ENCODE measurements around the gene ASAP2. TPM values are rescaled to one million over a fixed set of nuclear protein-coding genes. Genes with fewer than 3 reads are reported as not detected.

ASAP2 gene
- polyA plus RNA-seq, 2 donors: 4.0 to 5.3 TPM

GRCh38 chr2:9247786-9248185 is 41.2 kb downstream of the ASAP2 start:
- H3K4me1 ChIP-seq (ENCODE audit: control insufficient read depth in 2 of 2, insufficient read depth in 2 of 2, low read length in 1 of 2): peaks cover 8 to 12% of the 10 kb centered on the region in 2 donors

DNA sequence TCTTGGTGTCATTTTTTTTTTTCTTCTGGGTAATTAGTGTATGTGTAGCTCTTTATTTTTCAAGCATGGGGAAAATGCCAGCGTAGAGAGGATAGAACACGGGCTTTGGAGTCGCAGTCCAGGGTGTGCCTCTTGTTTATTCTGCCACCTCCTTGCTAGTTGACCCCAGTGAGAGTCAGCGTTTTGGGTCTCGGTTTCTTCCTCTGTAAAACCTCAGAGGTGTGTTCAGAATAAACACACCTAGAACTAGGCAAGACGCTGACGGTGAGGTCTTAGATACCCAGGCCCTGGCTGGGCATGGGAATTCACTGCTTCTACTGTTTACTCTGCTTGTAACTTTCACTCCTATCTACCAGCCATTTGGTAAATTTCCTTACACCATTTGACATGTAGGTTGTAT is 41.8 kb downstream of the ASAP2 start:
- no peak overlapping the region for H3K27ac ChIP-seq (ENCODE audit: low read depth in 2 of 2, low read length in 1 of 2)
- no peak overlapping the region for H3K4me3 ChIP-seq (ENCODE audit: low read depth in 1 of 2, low read length in 2 of 2)
- peaks cover 8 to 12% of the 10 kb centered on the region in 2 donors for H3K4me1 ChIP-seq (ENCODE audit: control insufficient read depth in 2 of 2, insufficient read depth in 2 of 2, low read length in 1 of 2)
- H3K27me3 ChIP-seq (ENCODE audit: control insufficient read depth in 1 of 2, insufficient read depth in 2 of 2, low read length in 2 of 2): no peaks in the 10 kb centered on the region
- H3K36me3 ChIP-seq (ENCODE audit: control insufficient read depth in 2 of 2, insufficient read depth in 2 of 2, low read length in 1 of 2): no peaks in the 10 kb centered on the region
- WGBS, 2 donors: 86 to 91% methylated on average over 7 of the region's 7 CpGs
- H3K9me3 ChIP-seq (ENCODE audit: control insufficient read depth in 2 of 2, insufficient read depth in 1 of 2, low read depth in 1 of 2, low read length in 1 of 2): no peaks in the 10 kb centered on the region

More at GRCh38 chr2:9247786-9248185, 41.2 kb downstream of the ASAP2 start:
- 55 to 67% methylated on average over 6 of the region's 6 CpGs for WGBS, 2 donors
- no peaks in the 10 kb centered on the region for H3K27me3 ChIP-seq (ENCODE audit: control insufficient read depth in 1 of 2, insufficient read depth in 2 of 2, low read length in 2 of 2)
- no peak overlapping the region for H3K27ac ChIP-seq (ENCODE audit: low read depth in 2 of 2, low read length in 1 of 2)
- no peak overlapping the region for H3K4me3 ChIP-seq (ENCODE audit: low read depth in 1 of 2, low read length in 2 of 2)
- no peaks in the 10 kb centered on the region for H3K36me3 ChIP-seq (ENCODE audit: control insufficient read depth in 2 of 2, insufficient read depth in 2 of 2, low read length in 1 of 2)
- no peaks in the 10 kb centered on the region for H3K9me3 ChIP-seq (ENCODE audit: control insufficient read depth in 2 of 2, insufficient read depth in 1 of 2, low read depth in 1 of 2, low read length in 1 of 2)

DNA sequence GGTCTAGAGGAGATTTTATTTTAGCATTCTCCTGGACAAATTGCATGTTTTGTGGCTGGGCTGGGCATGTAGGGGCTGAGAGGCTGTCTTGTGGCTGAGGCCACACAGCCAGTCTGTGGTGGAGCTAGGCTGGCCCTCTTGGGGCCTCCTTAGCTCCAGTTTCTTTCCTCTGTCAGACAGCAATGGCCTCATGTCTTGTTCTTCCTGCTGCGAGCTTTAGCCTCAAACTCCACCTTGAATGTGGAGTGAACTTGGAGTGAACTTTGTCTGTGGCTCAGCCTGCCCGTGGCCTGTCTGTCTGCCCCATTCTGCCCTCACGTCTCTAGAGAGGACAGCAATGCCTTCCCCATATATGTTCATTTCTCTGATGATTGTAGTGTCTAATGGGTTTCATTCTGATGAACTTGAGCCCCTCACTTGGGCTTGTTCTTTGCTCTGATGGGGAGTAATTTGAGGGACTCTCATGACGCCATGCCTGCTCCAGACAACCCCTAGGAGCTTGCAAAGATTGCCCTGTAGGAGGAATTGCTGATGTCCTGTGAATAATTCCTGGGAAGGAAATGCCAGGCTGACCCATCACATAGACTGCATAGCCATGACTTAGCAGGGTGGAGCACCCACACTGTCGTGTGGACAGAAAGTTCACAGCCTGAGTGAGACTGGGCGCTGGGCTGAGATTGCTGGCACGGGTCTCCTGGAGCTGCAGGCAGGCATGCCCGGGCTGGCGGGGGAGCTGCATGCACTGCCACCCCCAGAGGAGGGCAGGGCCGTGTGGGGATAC is 42.6 kb downstream of the ASAP2 start:
- WGBS, 2 donors: 51 to 53% methylated on average over 10 of the region's 10 CpGs
- H3K4me1 ChIP-seq (ENCODE audit: control insufficient read depth in 2 of 2, insufficient read depth in 2 of 2, low read length in 1 of 2): peaks cover 8 to 12% of the 10 kb centered on the region in 2 donors
- H3K27ac ChIP-seq (ENCODE audit: low read depth in 2 of 2, low read length in 1 of 2): peak overlapping the region; percentile 7 to 79
- no peaks in the 10 kb centered on the region for H3K27me3 ChIP-seq (ENCODE audit: control insufficient read depth in 1 of 2, insufficient read depth in 2 of 2, low read length in 2 of 2)
- no peaks in the 10 kb centered on the region for H3K9me3 ChIP-seq (ENCODE audit: control insufficient read depth in 2 of 2, insufficient read depth in 1 of 2, low read depth in 1 of 2, low read length in 1 of 2)
- H3K36me3 ChIP-seq (ENCODE audit: control insufficient read depth in 2 of 2, insufficient read depth in 2 of 2, low read length in 1 of 2): no peaks in the 10 kb centered on the region
- no peak overlapping the region for H3K4me3 ChIP-seq (ENCODE audit: low read depth in 1 of 2, low read length in 2 of 2)

DNA sequence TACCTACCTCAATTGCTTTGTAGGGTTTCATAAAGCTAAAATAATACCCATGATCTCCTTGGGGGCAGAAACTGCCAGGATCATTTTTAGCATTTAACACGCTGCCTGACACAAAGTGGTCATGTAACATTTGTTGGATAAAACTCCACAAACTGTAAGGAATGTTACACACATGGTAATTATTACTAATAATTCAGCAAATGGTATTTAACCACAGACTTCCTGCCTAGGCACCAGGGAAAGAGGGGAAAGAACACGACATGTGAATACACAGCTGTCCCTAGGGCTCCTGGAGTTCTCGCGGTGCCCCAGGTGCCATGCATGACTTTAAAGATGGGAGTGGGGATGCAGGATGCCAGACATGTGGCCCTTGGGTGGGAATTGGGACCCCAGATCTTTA is 43.5 kb downstream of the ASAP2 start:
- Histone ChIP-seq H3K27me3 (ENCODE audit: control insufficient read depth in 1 of 2, insufficient read depth in 2 of 2, low read length in 2 of 2) (no peaks in the 10 kb centered on the region), H3K4me1 (ENCODE audit: control insufficient read depth in 2 of 2, insufficient read depth in 2 of 2, low read length in 1 of 2) (peaks cover 8 to 12% of the 10 kb centered on the region in 2 donors), H3K4me3 (ENCODE audit: low read depth in 1 of 2, low read length in 2 of 2) (no peak overlapping the region), H3K9me3 (ENCODE audit: control insufficient read depth in 2 of 2, insufficient read depth in 1 of 2, low read depth in 1 of 2, low read length in 1 of 2) (no peaks in the 10 kb centered on the region), H3K36me3 (ENCODE audit: control insufficient read depth in 2 of 2, insufficient read depth in 2 of 2, low read length in 1 of 2) (no peaks in the 10 kb centered on the region), H3K27ac (ENCODE audit: low read depth in 2 of 2, low read length in 1 of 2) (peak overlapping the region in 1 of 2 donors; percentile 17)
- WGBS, 2 donors: 74 to 76% methylated on average over 4 of the region's 4 CpGs

DNA sequence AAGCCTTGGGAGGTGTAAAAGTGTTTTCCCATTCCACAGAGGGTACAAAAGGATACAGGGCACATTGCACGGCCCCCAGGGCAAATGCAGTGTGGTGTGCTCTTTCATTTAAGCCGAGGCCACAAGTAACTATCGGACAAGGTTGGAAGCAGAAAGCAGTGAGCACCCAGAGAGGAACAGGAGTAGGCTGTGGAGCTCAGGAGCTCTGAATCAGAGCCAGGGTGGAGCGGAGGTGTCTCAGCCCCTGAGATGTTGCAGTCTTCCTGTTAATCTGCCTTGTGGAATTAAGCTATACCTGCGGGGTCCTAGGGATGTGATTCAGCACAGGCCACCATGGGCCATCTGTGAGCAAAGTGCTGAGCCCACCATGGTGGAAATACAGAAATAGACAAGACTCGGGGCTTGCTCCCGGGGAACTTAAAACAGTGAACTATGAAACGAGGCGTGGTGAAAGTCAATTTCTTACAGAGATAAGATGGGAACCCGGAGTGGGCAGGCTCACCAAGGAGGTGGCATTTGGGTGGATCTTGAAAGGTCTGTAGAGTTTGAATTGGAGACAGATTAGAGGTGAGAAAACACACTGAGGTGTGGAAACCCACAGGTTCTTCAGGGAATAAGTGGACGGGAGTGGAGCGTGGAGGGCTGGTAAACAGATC is 44.0 kb downstream of the ASAP2 start:
- H3K4me3 ChIP-seq (ENCODE audit: low read depth in 1 of 2, low read length in 2 of 2): no peak overlapping the region

DNA sequence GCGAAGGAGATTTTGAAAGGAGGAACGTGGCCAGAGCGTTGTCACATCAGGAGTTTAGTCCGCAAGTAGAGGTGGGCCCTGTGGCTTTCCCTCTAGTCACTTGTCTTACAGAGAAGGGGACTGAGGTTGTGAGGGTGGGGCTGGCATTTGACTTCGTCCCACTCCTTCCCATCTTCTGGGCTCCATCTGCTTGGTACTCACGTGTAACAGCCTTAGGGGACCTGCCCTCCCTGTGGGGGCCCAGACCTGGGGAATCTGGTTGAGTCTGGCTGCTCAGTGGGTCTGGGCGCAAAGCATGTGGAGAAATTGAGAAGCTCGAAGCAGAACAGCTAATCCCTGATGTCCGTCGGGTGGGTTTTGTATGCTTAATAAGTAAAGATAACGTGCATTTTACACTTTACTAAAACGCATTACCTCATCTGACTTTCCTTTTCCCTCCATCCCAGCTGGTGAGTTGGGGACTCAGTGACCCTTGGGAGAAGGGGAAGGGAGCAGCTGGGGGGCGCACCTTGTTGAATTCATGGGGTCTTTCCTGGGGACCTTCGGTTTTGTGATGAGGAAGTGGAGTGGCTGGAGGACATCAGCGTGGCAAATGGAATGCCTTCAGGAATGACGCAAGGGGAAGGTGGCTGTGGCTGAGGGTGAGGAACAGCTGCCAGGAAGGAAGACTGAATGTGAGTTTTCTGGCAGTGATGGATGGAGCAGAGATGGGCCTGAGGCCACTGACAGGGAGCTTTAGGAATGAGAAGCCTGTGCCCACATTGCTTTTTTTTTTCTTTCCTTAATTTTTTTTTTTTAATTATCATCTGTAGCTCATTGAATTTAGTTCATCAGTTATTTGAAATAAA is 44.8 kb downstream of the ASAP2 start:
- no peaks in the 10 kb centered on the region for H3K9me3 ChIP-seq (ENCODE audit: control insufficient read depth in 2 of 2, insufficient read depth in 1 of 2, low read depth in 1 of 2, low read length in 1 of 2)
- H3K27me3 ChIP-seq (ENCODE audit: control insufficient read depth in 1 of 2, insufficient read depth in 2 of 2, low read length in 2 of 2): no peaks in the 10 kb centered on the region
- H3K27ac ChIP-seq (ENCODE audit: low read depth in 2 of 2, low read length in 1 of 2): peak overlapping the region in 1 of 2 donors; percentile 27
- peaks cover 8 to 12% of the 10 kb centered on the region in 2 donors for H3K4me1 ChIP-seq (ENCODE audit: control insufficient read depth in 2 of 2, insufficient read depth in 2 of 2, low read length in 1 of 2)
- no peak overlapping the region for H3K4me3 ChIP-seq (ENCODE audit: low read depth in 1 of 2, low read length in 2 of 2)
- WGBS, 2 donors: 65 to 68% methylated on average over 16 of the region's 16 CpGs
- H3K36me3 ChIP-seq (ENCODE audit: control insufficient read depth in 2 of 2, insufficient read depth in 2 of 2, low read length in 1 of 2): no peaks in the 10 kb centered on the region

More for the DNA sequence above, 44.0 kb downstream of the ASAP2 start:
- no peaks in the 10 kb centered on the region for H3K27me3 ChIP-seq (ENCODE audit: control insufficient read depth in 1 of 2, insufficient read depth in 2 of 2, low read length in 2 of 2)
- 84 to 86% methylated on average over 12 of the region's 12 CpGs for whole genome bisulfite sequencing, 2 donors
- H3K36me3 ChIP-seq (ENCODE audit: control insufficient read depth in 2 of 2, insufficient read depth in 2 of 2, low read length in 1 of 2): no peaks in the 10 kb centered on the region
- H3K9me3 ChIP-seq (ENCODE audit: control insufficient read depth in 2 of 2, insufficient read depth in 1 of 2, low read depth in 1 of 2, low read length in 1 of 2): no peaks in the 10 kb centered on the region
- H3K27ac ChIP-seq (ENCODE audit: low read depth in 2 of 2, low read length in 1 of 2): no peak overlapping the region
- peaks cover 8 to 12% of the 10 kb centered on the region in 2 donors for H3K4me1 ChIP-seq (ENCODE audit: control insufficient read depth in 2 of 2, insufficient read depth in 2 of 2, low read length in 1 of 2)

- Histone ChIP-seq H3K9me3 (ENCODE audit: control insufficient read depth in 2 of 2, insufficient read depth in 1 of 2, low read depth in 1 of 2, low read length in 1 of 2) (no peaks in the 10 kb centered on the region), H3K27ac (ENCODE audit: low read depth in 2 of 2, low read length in 1 of 2) (no peak overlapping the region), H3K4me1 (ENCODE audit: control insufficient read depth in 2 of 2, insufficient read depth in 2 of 2, low read length in 1 of 2) (peaks cover 12 to 14% of the 10 kb centered on the region in 2 donors), H3K27me3 (ENCODE audit: control insufficient read depth in 1 of 2, insufficient read depth in 2 of 2, low read length in 2 of 2) (no peaks in the 10 kb centered on the region), H3K36me3 (ENCODE audit: control insufficient read depth in 2 of 2, insufficient read depth in 2 of 2, low read length in 1 of 2) (no peaks in the 10 kb centered on the region), H3K4me3 (ENCODE audit: low read depth in 1 of 2, low read length in 2 of 2) (no peak overlapping the region)
- WGBS, 2 donors: 55 to 67% methylated on average over 5 of the region's 5 CpGs
Measured at GRCh38 chr2:9252002-9252357, 45.4 kb downstream of the ASAP2 start.

GRCh38 chr2:9255416-9255815 is 48.8 kb downstream of the ASAP2 start:
- H3K27ac ChIP-seq (ENCODE audit: low read depth in 2 of 2, low read length in 1 of 2): no peak overlapping the region
- no peaks in the 10 kb centered on the region for H3K36me3 ChIP-seq (ENCODE audit: control insufficient read depth in 2 of 2, insufficient read depth in 2 of 2, low read length in 1 of 2)
- H3K4me1 ChIP-seq (ENCODE audit: control insufficient read depth in 2 of 2, insufficient read depth in 2 of 2, low read length in 1 of 2): peaks cover 9 to 17% of the 10 kb centered on the region in 2 donors
- H3K4me3 ChIP-seq (ENCODE audit: low read depth in 1 of 2, low read length in 2 of 2): no peak overlapping the region
- H3K27me3 ChIP-seq (ENCODE audit: control insufficient read depth in 1 of 2, insufficient read depth in 2 of 2, low read length in 2 of 2): no peaks in the 10 kb centered on the region
- H3K9me3 ChIP-seq (ENCODE audit: control insufficient read depth in 2 of 2, insufficient read depth in 1 of 2, low read depth in 1 of 2, low read length in 1 of 2): no peaks in the 10 kb centered on the region
- WGBS, 2 donors: 82 to 86% methylated on average over 4 of the region's 4 CpGs

DNA sequence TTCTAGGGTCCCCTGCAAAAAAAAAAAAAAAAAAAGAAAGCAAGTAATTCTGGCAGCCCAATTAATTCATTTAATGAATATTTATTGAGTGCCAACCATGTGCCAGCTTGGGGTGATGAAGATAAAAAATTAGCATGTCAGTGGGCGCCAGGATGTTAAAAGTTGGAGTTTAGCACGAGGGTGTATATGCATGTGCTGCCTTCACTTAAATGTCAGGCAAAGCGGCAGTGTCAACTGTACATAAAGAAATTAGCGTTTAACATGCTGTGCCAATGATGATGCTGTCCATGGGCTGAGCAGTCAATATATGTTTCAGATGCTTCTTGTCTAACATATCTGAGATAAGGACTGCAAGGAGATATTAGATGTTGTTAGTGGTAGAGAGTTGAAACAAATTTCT is 49.5 kb downstream of the ASAP2 start:
- Histone ChIP-seq H3K36me3 (ENCODE audit: control insufficient read depth in 2 of 2, insufficient read depth in 2 of 2, low read length in 1 of 2) (no peaks in the 10 kb centered on the region), H3K4me1 (ENCODE audit: control insufficient read depth in 2 of 2, insufficient read depth in 2 of 2, low read length in 1 of 2) (peaks cover 11 to 21% of the 10 kb centered on the region in 2 donors), H3K27me3 (ENCODE audit: control insufficient read depth in 1 of 2, insufficient read depth in 2 of 2, low read length in 2 of 2) (no peaks in the 10 kb centered on the region), H3K9me3 (ENCODE audit: control insufficient read depth in 2 of 2, insufficient read depth in 1 of 2, low read depth in 1 of 2, low read length in 1 of 2) (no peaks in the 10 kb centered on the region), H3K4me3 (ENCODE audit: low read depth in 1 of 2, low read length in 2 of 2) (no peak overlapping the region), H3K27ac (ENCODE audit: low read depth in 2 of 2, low read length in 1 of 2) (no peak overlapping the region)
- WGBS, 2 donors: 81 to 87% methylated on average over 4 of the region's 4 CpGs
